ENCODE data around the gene EFNA3. TPM values are rescaled to one million over a fixed set of nuclear protein-coding genes. Genes with fewer than 3 reads are reported as not detected.
A peak's percentile ranks its signal among the peaks of the same experiment; 100 is the strongest.

Gene EFNA3
- total and polyA plus RNA-seq, 2 of the 4 experiments (the other 2 are of a cell fraction), result 0.72 to 1.6 TPM

DNA sequence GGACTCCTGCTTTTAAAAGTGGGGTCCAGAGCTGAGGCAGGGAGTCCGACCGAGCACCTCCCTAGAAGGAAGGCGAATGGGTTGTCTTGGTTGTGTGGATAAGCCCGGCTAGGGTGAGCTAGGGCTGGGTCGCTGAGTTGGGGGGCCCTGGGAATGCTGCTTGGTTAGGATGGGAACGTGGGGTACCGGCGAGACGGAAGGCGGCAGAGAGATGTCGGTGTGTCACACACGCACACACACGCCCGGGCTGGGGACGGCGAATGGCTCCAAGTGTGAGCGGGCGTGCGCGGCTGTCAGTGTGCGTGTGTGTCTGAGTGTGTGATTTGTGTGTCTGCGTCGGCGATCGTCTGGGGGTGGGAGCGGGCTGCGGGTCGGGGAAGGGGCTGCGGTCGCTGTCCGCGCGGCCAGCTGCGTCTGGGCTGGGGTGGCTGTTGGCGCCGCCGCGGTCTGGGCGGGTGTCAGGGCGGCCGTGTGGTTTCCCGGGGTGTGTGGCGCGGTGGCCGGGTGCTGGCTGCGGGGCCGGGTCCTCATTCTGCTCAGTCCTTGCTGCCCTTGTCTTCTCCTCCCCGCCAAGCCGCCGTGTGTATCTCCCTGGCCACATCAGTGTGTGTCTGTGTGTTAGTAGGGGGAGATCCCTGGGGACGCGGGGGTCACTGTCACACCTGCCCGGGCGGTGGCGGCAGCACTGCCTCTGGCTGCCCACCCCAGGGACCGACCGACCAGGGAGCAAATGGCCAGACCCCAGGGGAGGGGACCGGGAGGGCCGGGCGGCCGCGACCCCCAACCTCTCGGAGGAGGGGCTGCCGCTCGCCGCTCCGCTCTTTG, 1.1 kb downstream of the EFNA3 start:
- BruUV-seq (replicated peaks), result no TSS peak
- H2BK5ac ChIP-seq (ENCODE audit: low read depth, low read length, poor library complexity, severe bottlenecking), result no peak overlapping the region
- H3K27ac ChIP-seq (ENCODE audit: insufficient read depth, low read length), result no peak overlapping the region
- no peak overlapping the region for H3K4ac ChIP-seq (ENCODE audit: low read depth, low read length)
- no peak overlapping the region for H3K4me3 ChIP-seq (ENCODE audit: insufficient read depth, low read depth, low read length)
- no peak overlapping the region for H3K18ac ChIP-seq (ENCODE audit: low read depth, low read length)
- ChIA-PET POLR2A (ENCODE audit: unreplicated experiment) (no interaction called here), CTCF (no interaction called here)
- ATAC-seq (ENCODE audit: low read depth) (no peak), DNase-seq (no peak)
- TF ChIP-seq MAZ (IDR thresholded peaks at IDR 0.05; ENCODE audit: borderline replicate concordance, low read depth, low read length) (no peak), RAD21 (IDR thresholded peaks at IDR 0.05; ENCODE audit: low read length) (no peak), MAFK (IDR thresholded peaks at IDR 0.05; ENCODE audit: low read depth, low read length) (no peak), RFX5 (IDR thresholded peaks at IDR 0.05; ENCODE audit: low read depth, low read length) (no peak), POLR2A (IDR thresholded peaks at IDR 0.05; ENCODE audit: low read depth, low read length) (no peak), RCOR1 (IDR thresholded peaks at IDR 0.05; ENCODE audit: insufficient replicate concordance, low read length) (no peak), CEBPB (IDR thresholded peaks at IDR 0.05; ENCODE audit: low read depth, low read length) (no peak), SMC3 (IDR thresholded peaks at IDR 0.05; ENCODE audit: low read depth, low read length) (no peak), FOS (IDR thresholded peaks at IDR 0.05; ENCODE audit: low read depth, low read length) (no peak), CHD1 (IDR thresholded peaks at IDR 0.05; ENCODE audit: low read depth, low read length) (no peak), BHLHE40 (IDR thresholded peaks at IDR 0.05; ENCODE audit: low read depth, low read length) (no peak)
- TF ChIP-seq, protein P1, sequence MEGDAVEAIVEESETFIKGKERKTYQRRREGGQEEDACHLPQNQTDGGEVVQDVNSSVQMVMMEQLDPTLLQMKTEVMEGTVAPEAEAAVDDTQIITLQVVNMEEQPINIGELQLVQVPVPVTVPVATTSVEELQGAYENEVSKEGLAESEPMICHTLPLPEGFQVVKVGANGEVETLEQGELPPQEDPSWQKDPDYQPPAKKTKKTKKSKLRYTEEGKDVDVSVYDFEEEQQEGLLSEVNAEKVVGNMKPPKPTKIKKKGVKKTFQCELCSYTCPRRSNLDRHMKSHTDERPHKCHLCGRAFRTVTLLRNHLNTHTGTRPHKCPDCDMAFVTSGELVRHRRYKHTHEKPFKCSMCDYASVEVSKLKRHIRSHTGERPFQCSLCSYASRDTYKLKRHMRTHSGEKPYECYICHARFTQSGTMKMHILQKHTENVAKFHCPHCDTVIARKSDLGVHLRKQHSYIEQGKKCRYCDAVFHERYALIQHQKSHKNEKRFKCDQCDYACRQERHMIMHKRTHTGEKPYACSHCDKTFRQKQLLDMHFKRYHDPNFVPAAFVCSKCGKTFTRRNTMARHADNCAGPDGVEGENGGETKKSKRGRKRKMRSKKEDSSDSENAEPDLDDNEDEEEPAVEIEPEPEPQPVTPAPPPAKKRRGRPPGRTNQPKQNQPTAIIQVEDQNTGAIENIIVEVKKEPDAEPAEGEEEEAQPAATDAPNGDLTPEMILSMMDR (conservative IDR thresholded peaks at IDR 0.05; ENCODE audit: low read depth, low read length), result no peak
- TF ChIP-seq, protein P2, sequence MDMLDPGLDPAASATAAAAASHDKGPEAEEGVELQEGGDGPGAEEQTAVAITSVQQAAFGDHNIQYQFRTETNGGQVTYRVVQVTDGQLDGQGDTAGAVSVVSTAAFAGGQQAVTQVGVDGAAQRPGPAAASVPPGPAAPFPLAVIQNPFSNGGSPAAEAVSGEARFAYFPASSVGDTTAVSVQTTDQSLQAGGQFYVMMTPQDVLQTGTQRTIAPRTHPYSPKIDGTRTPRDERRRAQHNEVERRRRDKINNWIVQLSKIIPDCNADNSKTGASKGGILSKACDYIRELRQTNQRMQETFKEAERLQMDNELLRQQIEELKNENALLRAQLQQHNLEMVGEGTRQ (IDR thresholded peaks at IDR 0.05; ENCODE audit: low read depth, low read length), result no peak
- TF ChIP-seq, protein P3, sequence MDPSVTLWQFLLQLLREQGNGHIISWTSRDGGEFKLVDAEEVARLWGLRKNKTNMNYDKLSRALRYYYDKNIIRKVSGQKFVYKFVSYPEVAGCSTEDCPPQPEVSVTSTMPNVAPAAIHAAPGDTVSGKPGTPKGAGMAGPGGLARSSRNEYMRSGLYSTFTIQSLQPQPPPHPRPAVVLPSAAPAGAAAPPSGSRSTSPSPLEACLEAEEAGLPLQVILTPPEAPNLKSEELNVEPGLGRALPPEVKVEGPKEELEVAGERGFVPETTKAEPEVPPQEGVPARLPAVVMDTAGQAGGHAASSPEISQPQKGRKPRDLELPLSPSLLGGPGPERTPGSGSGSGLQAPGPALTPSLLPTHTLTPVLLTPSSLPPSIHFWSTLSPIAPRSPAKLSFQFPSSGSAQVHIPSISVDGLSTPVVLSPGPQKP (IDR thresholded peaks at IDR 0.05; ENCODE audit: borderline replicate concordance, low read depth, low read length), result no peak
- H3K27me3 ChIP-seq (ENCODE audit: control insufficient read depth, insufficient read depth, low read length), result peaks cover 74% of the 10 kb centered on the region
- peaks cover 6% of the 10 kb centered on the region; the same call in 1 of the 2 replicates for H3K4me1 ChIP-seq (ENCODE audit: control insufficient read depth, insufficient read depth, low read length)
- no peak overlapping the region; the same call in 1 of the 2 replicates for H3K4me2 ChIP-seq (ENCODE audit: low read depth, low read length)
- H3K9me1 ChIP-seq (ENCODE audit: insufficient read depth, low read length), result 0 out of 2 replicates have a peak, but pooled peaks cover 3% of the 10 kb centered on the region
- peak overlapping the region; percentile 56 for H2AK9ac ChIP-seq (replicated peaks; ENCODE audit: low read depth, low read length, poor library complexity)
- no peaks in the 10 kb centered on the region for H3K79me1 ChIP-seq (ENCODE audit: low read depth in 1 of 2, low read length in 2 of 2)
- H2BK20ac ChIP-seq (ENCODE audit: low read depth, low read length), result no peak overlapping the region
- no peak overlapping the region for H4K8ac ChIP-seq (ENCODE audit: low read depth in 2 of 2, low read length in 2 of 2)
- peak overlapping the region; percentile 33; the same call in 1 of the 2 replicates for H2AK5ac ChIP-seq (ENCODE audit: low read depth, low read length)
- H3K9me3 ChIP-seq (ENCODE audit: control insufficient read depth, insufficient read depth, low read length), result no peaks in the 10 kb centered on the region
- no peak overlapping the region for H3K14ac ChIP-seq (replicated peaks; ENCODE audit: low read depth, low read length)
- no peak overlapping the region for H3K9ac ChIP-seq (ENCODE audit: low read depth, low read length)
- H3K56ac ChIP-seq (ENCODE audit: extremely low read depth, insufficient read depth, low read length), result no peak overlapping the region
- intact Hi-C loops (cut with micrococcal nuclease), result loop anchor here (10.0 kb wide), 1 partner anchor 605 kb away; no protein-coding TSS in a partner anchor
- no peak overlapping the region for H4K5ac ChIP-seq (ENCODE audit: low read depth, low read length)
- in situ Hi-C loops (cut with MboI; ENCODE audit: low sequenced_read_pairs), result no loop called here
- dilution Hi-C loops (cut with HindIII; ENCODE audit: low sequenced_read_pairs, unreplicated experiment), result no loop called here
- H2BK120ac ChIP-seq (ENCODE audit: low read depth, low read length), result no peak overlapping the region
- peaks cover 11% of the 10 kb centered on the region for H4K20me1 ChIP-seq (ENCODE audit: insufficient read depth, low read length)
- no peak overlapping the region for H4K91ac ChIP-seq (ENCODE audit: insufficient read depth, low read depth, low read length)
- no peaks in the 10 kb centered on the region for H3K36me3 ChIP-seq (ENCODE audit: control insufficient read depth, insufficient read depth, low read length)
- peak overlapping the region; percentile 36 for H2AFZ ChIP-seq (replicated peaks; ENCODE audit: low read length, poor library complexity)
- H2BK15ac ChIP-seq (ENCODE audit: low read depth, low read length), result no peak overlapping the region
- H3K23ac ChIP-seq (ENCODE audit: low read depth, low read length), result no peak overlapping the region
- WGBS, 2 experiments (ENCODE audit: extremely low coverage in 2 of 2, insufficient read length in 1 of 2), result 3% methylated on average over 24 of the region's 67 CpGs; no CpG with 5 or more reads in 1 of the 2 experiments
